Endothelial cell of umbilical vein (primary cell): ENCODE data around the gene IGSF6. TPM values are rescaled to one million over a fixed set of nuclear protein-coding genes. Genes with fewer than 3 reads are reported as not detected.
"Not testable (repeated sequence)": the region's sequence is repeated elsewhere in the genome, so short reads cannot be mapped to it uniquely, and the experiment has no call there.

Experiments
- BruUV-seq: library from RNA; stranded (reverse); fragments of 400-500 nt; replicated peaks from 2 replicates; lab custom pipeline; 2021; lab: Mats Ljungman, UMichigan
- CTCF ChIA-PET: fragments of 300-600, 350-600 bp; sonication (Branson Sonifier 250); formaldehyde crosslinking; loops from one replicate; lab custom pipeline; 2021; ENCODE audit warnings: antibody characterized with exemption, inconsistent platforms; lab: Charles Lee
- POLR2A ChIA-PET: fragments of 300-600, 350-600 bp; sonication (Branson Sonifier 250); formaldehyde crosslinking; loops from one replicate; lab custom pipeline; 2021; ENCODE audit warnings: antibody characterized with exemption, inconsistent platforms; lab: Charles Lee
- DNase-seq: peaks from one replicate; pipeline ENCODE4 v3.0.0-alpha.2; 2011; ENCODE audit warnings: low read depth, low spot score
- FAIRE-seq: peaks from 2 replicates; lab custom pipeline; 2011; peaks lifted over from hg19 to GRCh38; lab: Jason Lieb, UNC
- H2AFZ ChIP-seq: 2 replicates; pipeline ENCODE4 v1.6.0; 2012; ENCODE audit warnings: low read depth, low read length, control low read depth, inconsistent platforms
- H3K27ac ChIP-seq: 2 replicates; pipeline ENCODE4 v1.5.1; 2011; ENCODE audit warnings: low read depth, mild to moderate bottlenecking, control low read depth, low read length, moderate library complexity; ENCODE audit not compliant: insufficient read depth
- H3K27me3 ChIP-seq, 2 experiments: 2 replicates each; pipeline versions ENCODE4 v1.6.0 to v1.6.1; 2011; ENCODE audit warnings: low read length in 2 of 2, mixed read lengths in 1 of 2; ENCODE audit not compliant: control insufficient read depth in 2 of 2, insufficient read depth in 2 of 2
- H3K36me3 ChIP-seq, 2 experiments: 2 replicates in 1 of 2; 3 replicates in 1 of 2; pipeline ENCODE4 v1.5.1; 2011; ENCODE audit warnings: low read length in 2 of 2, mild to moderate bottlenecking in 1 of 2, moderate library complexity in 1 of 2; ENCODE audit not compliant: control insufficient read depth in 2 of 2, insufficient read depth in 2 of 2; ENCODE audit errors: extremely low read depth in 1 of 2
- H3K4me1 ChIP-seq: 3 replicates; pipeline ENCODE4 v1.5.1; 2011; ENCODE audit warnings: mild to moderate bottlenecking, low read length; ENCODE audit not compliant: control insufficient read depth, insufficient read depth; ENCODE audit errors: extremely low read depth
- H3K4me2 ChIP-seq: 2 replicates; pipeline ENCODE4 v1.6.1; 2011; ENCODE audit warnings: low read length, control low read depth, mixed read lengths; ENCODE audit not compliant: insufficient read depth
- H3K4me3 ChIP-seq, 3 experiments: fragments of 200-600 bp in 1 of 3; sonication (generic), shearing (Covaris generic) in 1 of 3; replicated peaks in 1 of 3; 2 replicates each; pipeline ENCODE4 v1.5.1; 2011 to 2016; ENCODE audit warnings: control low read depth in 3 of 3, low read length in 3 of 3, mild to moderate bottlenecking in 2 of 3, inconsistent platforms in 1 of 3, low read depth in 1 of 3, moderate library complexity in 1 of 3; ENCODE audit not compliant: insufficient read depth in 1 of 3
- H3K79me2 ChIP-seq: 2 replicates; pipeline ENCODE4 v1.6.0; 2012; ENCODE audit warnings: low read length, inconsistent platforms; ENCODE audit not compliant: control insufficient read depth, insufficient read depth
- H3K9ac ChIP-seq: replicated peaks from 2 replicates; pipeline ENCODE3; 2011; ENCODE audit warnings: low read length, control low read depth; ENCODE audit not compliant: insufficient read depth; ENCODE audit errors: extremely low read depth
- H3K9me1 ChIP-seq: replicated peaks from 3 replicates; pipeline ENCODE4 v1.6.0; 2011; ENCODE audit warnings: mild to moderate bottlenecking, low read length; ENCODE audit not compliant: control insufficient read depth, insufficient read depth; ENCODE audit errors: extremely low read depth
- H3K9me3 ChIP-seq: replicated peaks from 2 replicates; pipeline ENCODE4 v1.5.1; 2012; ENCODE audit warnings: low read length, inconsistent platforms; ENCODE audit not compliant: control insufficient read depth, insufficient read depth
- H4K20me1 ChIP-seq: replicated peaks from 2 replicates; pipeline ENCODE3; 2011; ENCODE audit warnings: mild to moderate bottlenecking, low read length; ENCODE audit not compliant: control insufficient read depth, insufficient read depth; ENCODE audit errors: extremely low read depth
- CTCF ChIP-seq, 2 donors: IDR thresholded peaks; 1 replicate in 1 of 2; 2 replicates in 1 of 2; pipeline ENCODE4 v1.5.1; 2011; ENCODE audit warnings: low read length in 2 of 2, mild to moderate bottlenecking in 2 of 2, moderate library complexity in 2 of 2, control low read depth in 1 of 2, inconsistent platforms in 1 of 2, low read depth in 1 of 2; ENCODE audit not compliant: insufficient read depth in 1 of 2; ENCODE audit errors: extremely low read depth in 1 of 2
- EZH2 ChIP-seq: IDR thresholded peaks from 2 replicates; pipeline ENCODE4 v1.6.1; 2012; ENCODE audit warnings: borderline replicate concordance, low read depth, mild to moderate bottlenecking, moderate library complexity, low read length, inconsistent platforms; ENCODE audit not compliant: severe bottlenecking
- GATA2 ChIP-seq: IDR thresholded peaks from 2 replicates; pipeline ENCODE4 v1.7.0; 2011; ENCODE audit warnings: low read depth, mild to moderate bottlenecking, moderate library complexity, mixed read lengths, low read length; ENCODE audit not compliant: insufficient read length, insufficient read depth
- JUN ChIP-seq: IDR thresholded peaks from 2 replicates; pipeline ENCODE4 v1.6.1; 2011; ENCODE audit warnings: borderline replicate concordance, low read depth; ENCODE audit not compliant: insufficient read length, insufficient read depth
- POLR2A ChIP-seq: IDR thresholded peaks from 2 replicates; pipeline ENCODE4 v1.6.1; 2012; ENCODE audit warnings: low read depth, mild to moderate bottlenecking, control low read depth, low read length
- POLR2AphosphoS5 ChIP-seq: IDR thresholded peaks from 2 replicates; pipeline ENCODE4 v1.6.1; 2012; ENCODE audit warnings: low read depth, mild to moderate bottlenecking, control low read depth, low read length, moderate library complexity; ENCODE audit not compliant: insufficient read depth
- dilution Hi-C: fragments of 300-500 bp; cut with MboI; formaldehyde crosslinking; loops from one replicate; pipeline ENCODE4 v1.15.0; 2019; ENCODE audit warnings: low sequenced_read_pairs; ENCODE audit not compliant: extremely low pct_ligation_motif_present
- intact Hi-C: fragments of 100-400 bp; cut with micrococcal nuclease; formaldehyde crosslinking; loops from one replicate; pipeline ENCODE4 v1.10.0; 2022
- polyA plus RNA-seq, 4 experiments: library from polyadenylated mRNA; depleted of rRNA in 3 of 4; stranded (reverse) in 3 of 4; unstranded in 1 of 4; fragments of >200 nt; gene quantifications; 2 replicates each; pipeline versions ENCODE4 v1.2.1 to v1.2.3, GENCODE V29; 2011 to 2012; ENCODE audit warnings: missing spikeins in 1 of 4
- total RNA-seq: library from RNA; stranded (reverse); gene quantifications from 2 replicates; pipeline ENCODE4 v1.2.3, GENCODE V29; 2021

The IGSF6 gene
- total and polyA plus RNA-seq, 2 donors (not counting 3 experiments of a cell fraction or from before 2014, with no cell fraction given) = not detected

- ChIA-PET POLR2A (no interaction called here), CTCF (interaction anchor here (1.5 to 2.7 kb wide), 2 partner anchors 11 to 37 kb away, joined by 5 to 13 read pairs; no protein-coding TSS in a partner anchor)
- no peaks in the 10 kb centered on the region for H3K9me3 ChIP-seq
- no TSS peak for BruUV-seq
- H3K4me3 ChIP-seq = no peak overlapping the region
- no peaks in the 10 kb centered on the region for H3K79me2 ChIP-seq
- H2AFZ ChIP-seq = no peak overlapping the region
- FAIRE-seq = no peak
- no peak overlapping the region for H3K4me2 ChIP-seq
- H3K9ac ChIP-seq = no peak overlapping the region
- no peaks in the 10 kb centered on the region for H4K20me1 ChIP-seq
- dilution Hi-C loops = no loop called here
- no peaks in the 10 kb centered on the region for H3K4me1 ChIP-seq
- no peaks in the 10 kb centered on the region for H3K36me3 ChIP-seq
- DNase-seq = no peak
- no peaks in the 10 kb centered on the region for H3K9me1 ChIP-seq
- intact Hi-C loops = no loop called here
- TF ChIP-seq POLR2A (no peak), EZH2 (no peak), POLR2AphosphoS5 (no peak), JUN (no peak), GATA2 (no peak), CTCF (IDR thresholded peaks at IDR 0.05; ENCODE audit: extremely low read depth in 1 of 2, insufficient read depth in 1 of 2, low read depth in 1 of 2, low read length in 2 of 2) (no peak)
- no peaks in the 10 kb centered on the region for H3K27me3 ChIP-seq
- no peak overlapping the region for H3K27ac ChIP-seq
These were observed 42.2 kb upstream of the IGSF6 start for GRCh38 chr16:21694609-21695008.

GRCh38 chr16:21690967-21691366 is 38.6 kb upstream of the IGSF6 start:
- H3K4me3 ChIP-seq, POLR2A ChIA-PET, H3K27me3 ChIP-seq, dilution Hi-C loops, H3K9me3 ChIP-seq, H4K20me1 ChIP-seq, BruUV-seq, H2AFZ ChIP-seq, H3K4me1 ChIP-seq, intact Hi-C loops, H3K9ac ChIP-seq, DNase-seq, H3K4me2 ChIP-seq, H3K79me2 ChIP-seq, H3K27ac ChIP-seq, H3K36me3 ChIP-seq, FAIRE-seq, H3K9me1 ChIP-seq: not testable (repeated sequence)
- CTCF ChIA-PET = interaction anchor here (0.6 kb wide), 1 partner anchor 386 kb away, joined by 4 read pairs; no protein-coding TSS in a partner anchor
